Neural progenitor cell (in vitro differentiated cells): ENCODE results near the gene PTH2R.

Experiments
- CTCF ChIP-seq: fragments of 200-600 bp; sonication (generic); IDR thresholded peaks from 2 replicates; pipeline ENCODE4 v1.5.1; 2017; ENCODE audit warnings: antibody characterized with exemption, mild to moderate bottlenecking
- EZH2phosphoT487 ChIP-seq: fragments of 200-600 bp; sonication (generic); IDR thresholded peaks from 2 replicates; pipeline ENCODE4 v1.6.1; 2017; ENCODE audit warnings: antibody characterized with exemption

- no peak for TF ChIP-seq CTCF
- TF ChIP-seq EZH2phosphoT487: no peak
Measured at GRCh38 chr2:208529796-208530195, 123.2 kb downstream of the PTH2R start.
